ENCODE results near the gene FRAT1.

GRCh38 chr10:97278491-97278989 is 40.5 kb upstream of the FRAT1 start:
- TF ChIP-seq CTCF (IDR thresholded peaks at IDR 0.05), result peak; percentile 47 to 55 (median 54)
- TF ChIP-seq POLR2A (IDR thresholded peaks at IDR 0.05), result no peak

All from ovary (tissue), 3 donors.